Measurements from ENCODE around the gene OR52E1. TPM values are rescaled to one million over a fixed set of nuclear protein-coding genes. Genes with fewer than 3 reads are reported as not detected.

The OR52E1 gene
- total and polyA plus RNA-seq, 2 of the 8 experiments (the other 6 are each of a cell fraction or from before 2014, with no cell fraction given) = not detected

DNA sequence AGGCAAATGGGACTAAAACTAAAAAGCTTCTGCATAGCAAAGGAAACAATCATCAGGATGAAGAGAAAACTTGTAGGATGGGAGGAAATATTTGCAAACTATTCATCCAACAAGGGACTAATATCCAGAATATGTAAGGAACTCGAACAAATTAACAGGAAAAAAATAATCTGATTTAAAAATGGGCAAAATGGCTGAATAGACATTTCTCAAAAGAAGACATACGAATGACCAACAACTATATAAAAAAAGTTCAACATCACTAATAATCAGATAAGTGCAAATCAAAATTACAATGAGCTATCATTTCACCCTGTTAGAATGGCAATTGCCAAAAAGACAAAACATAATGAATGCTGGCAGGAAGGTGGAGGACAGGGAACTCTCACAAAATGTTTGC is 12.0 kb downstream of the OR52E1 start:
- no peak overlapping the region for H2AK5ac ChIP-seq (ENCODE audit: low read depth, low read length)
- H4K5ac ChIP-seq (ENCODE audit: insufficient read length, low read depth, low read length) = no peak overlapping the region
- no peak overlapping the region for H2BK20ac ChIP-seq (ENCODE audit: low read length)
- H3K18ac ChIP-seq (ENCODE audit: extremely low read depth, low read length) = no peak overlapping the region
- no peak overlapping the region for H3K27ac ChIP-seq (ENCODE audit: low read depth, low read length)
- H3K4me1 ChIP-seq (replicated peaks in 1 of 4; ENCODE audit: control insufficient read depth in 3 of 4, insufficient read depth in 4 of 4, low read length in 3 of 4) = no peaks in the 10 kb centered on the region
- no peaks in the 10 kb centered on the region for H3K27me3 ChIP-seq (replicated peaks in 1 of 4; ENCODE audit: control insufficient read depth in 3 of 4, extremely low read depth in 1 of 4, insufficient read depth in 3 of 4, low read length in 3 of 4)
- DNase-seq (ENCODE audit: low read depth in 1 of 2, low spot score in 2 of 2) (no peak), FAIRE-seq (no peak)
- H3K4me2 ChIP-seq (ENCODE audit: insufficient read depth in 1 of 2, low read depth in 2 of 2, low read length in 2 of 2) = no peak overlapping the region
- 91% methylated on average over 2 of the region's 2 CpGs; no CpG with 5 or more reads in 1 of the 2 experiments for WGBS, 2 experiments (ENCODE audit: extremely low coverage in 1 of 2, insufficient coverage in 1 of 2, insufficient read length in 1 of 2, insufficient replicate concordance in 2 of 2, low coverage in 1 of 2, low lambda C conversion rate in 2 of 2, missing lambda C conversion rate in 1 of 2)
- no peak overlapping the region for H4K8ac ChIP-seq (ENCODE audit: extremely low read depth, insufficient read depth, low read length)
- H2BK15ac ChIP-seq (ENCODE audit: low read length) = no peak overlapping the region
- CTCF ChIA-PET (ENCODE audit: partially characterized antibody) = no interaction called here
- no peak overlapping the region for H3K9ac ChIP-seq (replicated peaks in 1 of 4; ENCODE audit: extremely low read depth in 1 of 4, low read depth in 3 of 4, low read length in 3 of 4)
- H2BK120ac ChIP-seq (replicated peaks; ENCODE audit: low read depth, low read length) = no peak overlapping the region
- H2AFZ ChIP-seq (ENCODE audit: low read length) = no peak overlapping the region
- H3K36me3 ChIP-seq (ENCODE audit: control insufficient read depth in 2 of 4, insufficient read depth in 4 of 4, low read length in 3 of 4) = no peaks in the 10 kb centered on the region
- H3K4ac ChIP-seq (replicated peaks; ENCODE audit: insufficient read length, low read depth, low read length) = no peak overlapping the region
- H3K9me3 ChIP-seq (ENCODE audit: insufficient read depth in 2 of 2, low read depth in 1 of 2, low read length in 1 of 2) = no peaks in the 10 kb centered on the region
- H4K20me1 ChIP-seq (replicated peaks in 1 of 2; ENCODE audit: control insufficient read depth in 1 of 2, insufficient read depth in 2 of 2, low read length in 2 of 2) = no peaks in the 10 kb centered on the region
- H4K91ac ChIP-seq (replicated peaks; ENCODE audit: insufficient read length, low read length) = no peak overlapping the region
- no peak overlapping the region for H3K4me3 ChIP-seq (ENCODE audit: extremely low read depth in 1 of 4, insufficient read depth in 2 of 4, low read depth in 3 of 4, low read length in 4 of 4)
- POLR2A ChIA-PET (ENCODE audit: partially characterized antibody) = no interaction called here
- H3K79me2 ChIP-seq (ENCODE audit: control insufficient read depth in 1 of 2, insufficient read depth in 2 of 2, low read length in 2 of 2) = no peaks in the 10 kb centered on the region
- H2BK12ac ChIP-seq (ENCODE audit: low read depth, low read length) = no peak overlapping the region
- no peak overlapping the region for H3K56ac ChIP-seq (replicated peaks; ENCODE audit: insufficient read length, low read depth, low read length)
- H3K14ac ChIP-seq (ENCODE audit: insufficient read length) = no peak overlapping the region
- H3K79me1 ChIP-seq (ENCODE audit: low read depth, low read length) = no peaks in the 10 kb centered on the region
- no peak overlapping the region for H3K23ac ChIP-seq (ENCODE audit: insufficient read length)
- no peak overlapping the region for H2BK5ac ChIP-seq (ENCODE audit: low read depth, low read length)
- H3K23me2 ChIP-seq (ENCODE audit: low read depth, low read length) = no peaks in the 10 kb centered on the region
- no peak for TF ChIP-seq CTBP2 (IDR thresholded peaks at IDR 0.05; ENCODE audit: borderline replicate concordance, insufficient read depth, insufficient read length, low read length)
- TF ChIP-seq, protein P1, sequence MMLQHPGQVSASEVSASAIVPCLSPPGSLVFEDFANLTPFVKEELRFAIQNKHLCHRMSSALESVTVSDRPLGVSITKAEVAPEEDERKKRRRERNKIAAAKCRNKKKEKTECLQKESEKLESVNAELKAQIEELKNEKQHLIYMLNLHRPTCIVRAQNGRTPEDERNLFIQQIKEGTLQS (IDR thresholded peaks at IDR 0.05; ENCODE audit: insufficient read depth, low read depth, low read length) = no peak
- TF ChIP-seq HDAC2 (IDR thresholded peaks at IDR 0.05; ENCODE audit: borderline replicate concordance in 1 of 2, low read depth in 2 of 2, low read length in 2 of 2) = no peak
- TF ChIP-seq EGR1 (IDR thresholded peaks at IDR 0.05; ENCODE audit: borderline replicate concordance, low read depth, low read length) = no peak
- no peak for TF ChIP-seq GTF2F1 (IDR thresholded peaks at IDR 0.05; ENCODE audit: borderline replicate concordance, low read depth, low read length)
- TF ChIP-seq SP1 (IDR thresholded peaks at IDR 0.05; ENCODE audit: low read depth, low read length) = no peak
